ENCODE measurements around the gene FOXK1. TPM values are rescaled to one million over a fixed set of nuclear protein-coding genes. Genes with fewer than 3 reads are reported as not detected.
A peak's percentile ranks its signal among the peaks of the same experiment; 100 is the strongest.

FOXK1 gene
- total and polyA plus RNA-seq, 2 donors (not counting 1 experiment from before 2014, with no cell fraction given) = 5.2 to 26.9 TPM

DNA sequence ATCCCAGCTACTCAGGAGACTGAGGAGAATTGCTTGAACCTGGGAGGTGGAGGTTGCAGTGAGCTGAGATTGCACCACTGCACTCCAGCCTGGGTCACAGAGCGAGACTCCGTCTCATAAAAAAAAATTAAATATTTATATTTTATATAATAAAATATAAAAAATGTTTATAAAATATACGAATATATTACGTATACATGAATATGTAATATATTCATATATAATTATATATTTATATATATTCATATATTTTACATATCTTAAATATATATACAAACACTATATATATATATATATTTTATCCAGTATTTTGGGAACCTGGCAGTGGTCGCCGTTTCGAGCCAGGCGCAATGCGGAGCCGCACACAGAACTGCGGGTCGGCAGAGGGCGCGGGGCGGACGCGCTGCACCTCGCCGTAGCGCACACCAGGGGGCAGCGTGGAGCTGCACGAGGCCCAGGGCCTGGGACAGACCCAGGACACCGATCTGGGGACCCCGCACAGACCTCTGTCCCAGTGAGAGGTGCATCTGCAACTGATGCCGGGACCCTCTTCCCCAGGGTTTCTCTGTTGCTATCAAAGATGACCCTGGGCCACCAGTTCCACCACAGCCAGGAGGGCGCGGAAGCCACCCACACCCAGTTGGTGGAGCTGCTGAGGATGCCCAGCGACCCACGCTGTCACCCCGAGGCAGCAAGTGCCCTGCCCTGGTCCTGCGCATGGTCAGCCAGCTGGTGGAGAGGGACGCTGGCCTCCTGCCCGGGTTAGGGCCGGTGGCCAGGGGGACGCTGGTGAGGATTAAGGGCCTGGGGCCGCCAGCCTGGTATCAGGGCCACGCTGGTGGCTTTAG is 116.0 kb downstream of the FOXK1 start:
- no peaks in the 10 kb centered on the region for H4K20me1 ChIP-seq (ENCODE audit: control insufficient read depth, extremely low read depth, insufficient read depth, low read length)
- H3K9me3 ChIP-seq (ENCODE audit: control insufficient read depth, insufficient read depth, low read depth, low read length) = no peaks in the 10 kb centered on the region
- H3K27ac ChIP-seq (ENCODE audit: insufficient read depth, low read length) = no peak overlapping the region
- H3K4me3 ChIP-seq (replicated peaks in 1 of 4; ENCODE audit: control extremely low read depth in 1 of 4, insufficient read depth in 1 of 4, low read depth in 3 of 4, low read length in 4 of 4) = no peak overlapping the region
- H3K4me1 ChIP-seq (ENCODE audit: control insufficient read depth, extremely low read depth, insufficient read depth, low read length) = no peaks in the 10 kb centered on the region
- no peak for TF ChIP-seq EZH2 (IDR thresholded peaks at IDR 0.05; ENCODE audit: low read length, missing control alignments)
- TF ChIP-seq, protein P1, sequence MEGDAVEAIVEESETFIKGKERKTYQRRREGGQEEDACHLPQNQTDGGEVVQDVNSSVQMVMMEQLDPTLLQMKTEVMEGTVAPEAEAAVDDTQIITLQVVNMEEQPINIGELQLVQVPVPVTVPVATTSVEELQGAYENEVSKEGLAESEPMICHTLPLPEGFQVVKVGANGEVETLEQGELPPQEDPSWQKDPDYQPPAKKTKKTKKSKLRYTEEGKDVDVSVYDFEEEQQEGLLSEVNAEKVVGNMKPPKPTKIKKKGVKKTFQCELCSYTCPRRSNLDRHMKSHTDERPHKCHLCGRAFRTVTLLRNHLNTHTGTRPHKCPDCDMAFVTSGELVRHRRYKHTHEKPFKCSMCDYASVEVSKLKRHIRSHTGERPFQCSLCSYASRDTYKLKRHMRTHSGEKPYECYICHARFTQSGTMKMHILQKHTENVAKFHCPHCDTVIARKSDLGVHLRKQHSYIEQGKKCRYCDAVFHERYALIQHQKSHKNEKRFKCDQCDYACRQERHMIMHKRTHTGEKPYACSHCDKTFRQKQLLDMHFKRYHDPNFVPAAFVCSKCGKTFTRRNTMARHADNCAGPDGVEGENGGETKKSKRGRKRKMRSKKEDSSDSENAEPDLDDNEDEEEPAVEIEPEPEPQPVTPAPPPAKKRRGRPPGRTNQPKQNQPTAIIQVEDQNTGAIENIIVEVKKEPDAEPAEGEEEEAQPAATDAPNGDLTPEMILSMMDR (conservative IDR thresholded peaks at IDR 0.05 in 1 of 2, IDR thresholded peaks at IDR 0.05 in 1 of 2; ENCODE audit: low read depth in 1 of 2, low read length in 2 of 2) = peak; percentile 56 to 85
- DNase-seq (ENCODE audit: low read depth in 2 of 2) = peak; percentile 10 to 29
- H3K9ac ChIP-seq (ENCODE audit: insufficient read depth, low read length) = no peak overlapping the region
- H3K27me3 ChIP-seq (ENCODE audit: control insufficient read depth, insufficient read depth, low read length) = no peaks in the 10 kb centered on the region
- no peaks in the 10 kb centered on the region for H3K36me3 ChIP-seq (ENCODE audit: control insufficient read depth, insufficient read depth, low read length)
- no peaks in the 10 kb centered on the region for H3K79me2 ChIP-seq (ENCODE audit: control insufficient read depth, insufficient read depth, low read length)
- H2AFZ ChIP-seq (ENCODE audit: low read length) = no peak overlapping the region
- H3K4me2 ChIP-seq (ENCODE audit: extremely low read depth, insufficient read depth, low read length) = no peak overlapping the region

DNA sequence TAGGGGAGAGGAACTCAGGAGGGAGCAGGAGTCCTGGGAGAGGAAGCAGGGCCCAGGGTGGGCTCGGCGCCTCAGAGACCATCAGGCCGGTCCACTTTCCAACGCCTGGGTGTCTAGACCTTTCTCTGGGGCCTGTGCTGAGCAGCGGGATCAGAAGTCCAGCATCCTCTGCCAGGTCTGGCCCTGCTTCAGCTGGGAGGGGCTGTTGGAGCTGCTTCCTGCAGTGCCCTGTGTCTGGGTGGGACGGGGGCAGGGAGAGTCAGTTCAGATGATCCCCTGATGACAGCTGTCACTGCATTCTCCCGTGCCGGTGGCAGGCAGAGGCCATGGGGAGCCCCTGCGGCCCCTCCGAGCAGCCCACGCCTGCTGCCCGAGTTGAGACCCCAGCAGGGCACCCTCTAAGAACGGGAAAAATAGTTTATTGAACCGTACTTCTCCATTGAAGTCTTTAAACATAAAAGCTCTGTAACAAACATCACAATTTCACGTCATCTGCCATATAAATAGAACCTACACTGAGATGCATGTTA is 116.7 kb downstream of the FOXK1 start:
- H3K9ac ChIP-seq (ENCODE audit: insufficient read depth, low read length) = no peak overlapping the region
- no peaks in the 10 kb centered on the region for H3K79me2 ChIP-seq (ENCODE audit: control insufficient read depth, insufficient read depth, low read length)
- H3K4me2 ChIP-seq (ENCODE audit: extremely low read depth, insufficient read depth, low read length) = no peak overlapping the region
- no peaks in the 10 kb centered on the region for H3K36me3 ChIP-seq (ENCODE audit: control insufficient read depth, insufficient read depth, low read length)
- H3K27me3 ChIP-seq (ENCODE audit: control insufficient read depth, insufficient read depth, low read length) = no peaks in the 10 kb centered on the region
- no peaks in the 10 kb centered on the region for H3K4me1 ChIP-seq (ENCODE audit: control insufficient read depth, extremely low read depth, insufficient read depth, low read length)
- H2AFZ ChIP-seq (ENCODE audit: low read length) = no peak overlapping the region
- DNase-seq (ENCODE audit: low read depth in 2 of 2) = no peak
- no peak for TF ChIP-seq EZH2 (IDR thresholded peaks at IDR 0.05; ENCODE audit: low read length, missing control alignments)
- TF ChIP-seq, protein P1 (conservative IDR thresholded peaks at IDR 0.05 in 1 of 2, IDR thresholded peaks at IDR 0.05 in 1 of 2; ENCODE audit: low read depth in 1 of 2, low read length in 2 of 2) = no peak
- no peak overlapping the region for H3K27ac ChIP-seq (ENCODE audit: insufficient read depth, low read length)
- H3K4me3 ChIP-seq (replicated peaks in 1 of 4; ENCODE audit: control extremely low read depth in 1 of 4, insufficient read depth in 1 of 4, low read depth in 3 of 4, low read length in 4 of 4) = no peak overlapping the region
- H3K9me3 ChIP-seq (ENCODE audit: control insufficient read depth, insufficient read depth, low read depth, low read length) = no peaks in the 10 kb centered on the region
- no peaks in the 10 kb centered on the region for H4K20me1 ChIP-seq (ENCODE audit: control insufficient read depth, extremely low read depth, insufficient read depth, low read length)

DNA sequence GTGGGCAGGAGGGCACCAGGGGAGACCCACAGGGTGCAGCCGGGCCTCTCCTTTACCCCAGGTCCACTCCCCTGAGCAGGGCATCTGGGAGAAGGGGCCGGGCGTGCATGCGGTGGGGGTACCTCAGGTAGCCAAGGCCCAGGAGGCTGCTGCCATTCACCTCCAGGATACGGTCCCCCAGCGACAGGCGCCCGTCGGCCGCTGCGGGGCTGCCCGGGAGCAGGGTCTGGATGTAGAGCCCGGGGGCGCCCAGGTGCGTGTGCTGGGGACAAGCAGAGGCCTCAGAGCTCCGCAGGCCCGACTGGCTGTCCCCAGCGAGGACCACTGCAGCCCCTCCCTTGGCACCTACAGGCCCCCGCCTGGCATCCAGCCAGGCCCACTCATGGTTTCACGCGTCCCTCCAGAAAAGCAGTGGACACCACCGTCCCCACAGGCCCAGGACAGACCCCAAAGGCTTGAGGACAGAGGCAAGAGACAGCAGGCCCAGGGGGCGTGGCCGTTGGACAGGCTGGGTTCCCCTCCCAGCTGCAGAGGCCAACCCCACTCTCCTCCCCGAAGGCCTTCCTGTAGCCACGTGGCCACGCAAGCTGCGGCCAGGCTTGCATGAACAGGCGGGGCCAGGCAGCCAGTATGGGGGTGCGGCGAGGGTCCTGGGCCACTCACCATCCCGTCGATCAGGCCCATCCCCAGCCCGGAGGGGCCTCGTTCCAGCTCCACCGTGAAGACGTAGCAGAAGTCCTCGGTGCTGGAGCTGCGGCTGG is 117.6 kb downstream of the FOXK1 start:
- H3K4me1 ChIP-seq (ENCODE audit: control insufficient read depth, extremely low read depth, insufficient read depth, low read length) = no peaks in the 10 kb centered on the region
- no peak overlapping the region for H2AFZ ChIP-seq (ENCODE audit: low read length)
- H3K79me2 ChIP-seq (ENCODE audit: control insufficient read depth, insufficient read depth, low read length) = no peaks in the 10 kb centered on the region
- H3K9me3 ChIP-seq (ENCODE audit: control insufficient read depth, insufficient read depth, low read depth, low read length) = no peaks in the 10 kb centered on the region
- DNase-seq (ENCODE audit: low read depth in 2 of 2) = no peak
- no peak overlapping the region for H3K9ac ChIP-seq (ENCODE audit: insufficient read depth, low read length)
- H3K27me3 ChIP-seq (ENCODE audit: control insufficient read depth, insufficient read depth, low read length) = no peaks in the 10 kb centered on the region
- H3K27ac ChIP-seq (ENCODE audit: insufficient read depth, low read length) = no peak overlapping the region
- no peak overlapping the region for H3K4me2 ChIP-seq (ENCODE audit: extremely low read depth, insufficient read depth, low read length)
- H4K20me1 ChIP-seq (ENCODE audit: control insufficient read depth, extremely low read depth, insufficient read depth, low read length) = no peaks in the 10 kb centered on the region
- TF ChIP-seq, protein P1 (conservative IDR thresholded peaks at IDR 0.05 in 1 of 2, IDR thresholded peaks at IDR 0.05 in 1 of 2; ENCODE audit: low read depth in 1 of 2, low read length in 2 of 2) = no peak
- TF ChIP-seq EZH2 (IDR thresholded peaks at IDR 0.05; ENCODE audit: low read length, missing control alignments) = no peak
- H3K4me3 ChIP-seq (replicated peaks in 1 of 4; ENCODE audit: control extremely low read depth in 1 of 4, insufficient read depth in 1 of 4, low read depth in 3 of 4, low read length in 4 of 4) = no peak overlapping the region
- H3K36me3 ChIP-seq (ENCODE audit: control insufficient read depth, insufficient read depth, low read length) = no peaks in the 10 kb centered on the region

Measured in fibroblast of lung (primary cell).